Spleen (tissue), 13 donors: Measurements from ENCODE around the gene MOB3A. TPM values are rescaled to one million over a fixed set of nuclear protein-coding genes. Genes with fewer than 3 reads are reported as not detected.

Source experiments
- DNase-seq: peaks from one replicate; pipeline ENCODE4 v3.0.0-alpha.2; 2020
- H3K27ac ChIP-seq, 8 donors: fragments of 200-600 bp; sonication (generic) in 7 of 8; 1 replicate in 4 of 8; 2 replicates in 4 of 8; pipeline versions ENCODE4 v1.5.0 to v1.8.0; 2016 to 2021; ENCODE audit warnings: inconsistent platforms in 4 of 8, mild to moderate bottlenecking in 4 of 8, moderate library complexity in 1 of 8
- H3K27me3 ChIP-seq, 7 donors: fragments of 200-600 bp; sonication (generic) in 6 of 7; replicated peaks in 1 of 7; 1 replicate in 4 of 7; 2 replicates in 3 of 7; pipeline versions ENCODE4 v1.5.0 to v1.8.0; 2016 to 2021; ENCODE audit warnings: inconsistent platforms in 3 of 7, mild to moderate bottlenecking in 1 of 7
- H3K36me3 ChIP-seq, 6 donors: fragments of 200-600 bp; sonication (generic) in 5 of 6; 1 replicate in 4 of 6; 2 replicates in 2 of 6; pipeline versions ENCODE4 v1.5.0 to v1.8.0; 2016 to 2021; ENCODE audit warnings: inconsistent platforms in 2 of 6
- H3K4me1 ChIP-seq, 6 donors: fragments of 200-600 bp; sonication (generic) in 5 of 6; 1 replicate in 3 of 6; 2 replicates in 3 of 6; pipeline versions ENCODE4 v1.5.0 to v1.8.0; 2016 to 2021; ENCODE audit warnings: inconsistent platforms in 3 of 6
- H3K4me3 ChIP-seq, 8 donors: fragments of 200-600 bp; sonication (generic) in 7 of 8; 1 replicate in 4 of 8; 2 replicates in 4 of 8; pipeline versions ENCODE4 v1.5.0 to v1.8.0; 2016 to 2021; ENCODE audit warnings: inconsistent platforms in 4 of 8, mild to moderate bottlenecking in 4 of 8, moderate library complexity in 2 of 8
- H3K9me3 ChIP-seq, 8 donors: fragments of 200-600 bp; sonication (generic) in 7 of 8; 1 replicate in 4 of 8; 2 replicates in 4 of 8; pipeline versions ENCODE4 v1.5.0 to v1.8.0; 2016 to 2021; ENCODE audit warnings: inconsistent platforms in 4 of 8
- POLR2A ChIP-seq, 3 donors: fragments of 450-650 bp; IDR thresholded peaks; one replicate each; pipeline ENCODE4 v1.5.1; 2017; ENCODE audit warnings: antibody characterized with exemption in 3 of 3, mild to moderate bottlenecking in 1 of 3
- POLR2AphosphoS5 ChIP-seq, 3 donors: sonication (generic); formaldehyde crosslinking; IDR thresholded peaks; one replicate each; pipeline ENCODE4 v1.5.1; 2017; ENCODE audit warnings: antibody characterized with exemption in 3 of 3
- WGBS, 5 donors: extraction: QIAGEN DNeasy Blood & Tissue Kit in 3 of 5; methylation state at CpG; one replicate each; pipeline versions ENCODE4 v1.1.5 to v1.1.7; 2013 to 2018; 5-methylcytosine and 5-hydroxymethylcytosine counted together
- intact Hi-C: fragments of 100-400 bp; cut with DNase I; formaldehyde crosslinking; loops from one replicate; pipeline ENCODE4 v1.15.0; 2023; ENCODE audit warnings: low total_unique reads
- long read RNA-seq, 2 donors: transcript quantifications; one replicate each; lab custom pipeline, GENCODE V29; 2026
- polyA plus RNA-seq, 3 donors: library from polyadenylated mRNA; stranded (reverse); fragments of 200-250 nt; gene quantifications; one replicate each; pipeline ENCODE4 v1.2.1, GENCODE V29; 2013
- total RNA-seq, 7 donors: library from RNA; depleted of rRNA in 3 of 7; stranded (reverse); fragments of >200 nt in 3 of 7; fragmentation: NEBNext Ultra II Directional in 4 of 7; extraction: Animal tissue kit (Norgen Biotek cat#: 25700) in 4 of 7; gene quantifications; one replicate each; pipeline versions ENCODE4 v1.1.0 to v1.2.1, GENCODE V29; 2016 to 2021
- TF ChIP-seq, protein P1 (sequence below), 11 experiments: fragments of 200-600 bp in 7 of 11; fragments of 450-650 bp in 4 of 11; sonication (generic) in 4 of 11; IDR thresholded peaks in 8 of 11; conservative IDR thresholded peaks in 3 of 11; 1 replicate in 7 of 11; 2 replicates in 4 of 11; pipeline versions ENCODE4 v1.4.0 to v1.8.0; 2016 to 2021; ENCODE audit warnings: antibody characterized with exemption in 11 of 11, inconsistent platforms in 4 of 11, mild to moderate bottlenecking in 1 of 11
- donor health status: healthy with polysubstance abuse.
- donor health status: DM: no; HTN: no; CAD: no; lungs with moderate emphysema.
- donor health status: DM: no; HTN: no; CAD: no.
- donor health status: Bipolar disorder and iron deficiency.
- donor health status: healthy.
- donor health status: DM: no; HTN: no; CAD: no.
- donor health status: DM: yes; HTN: yes; CAD: no.

The MOB3A gene
- 100 to 1,000 TPM in 5 of 7 donors, 10 to 100 TPM in 2; 80.8 to 161 (median 124) TPM for total RNA-seq
- polyA plus RNA-seq, result 10 to 100 TPM; 24.2 to 48.7 (median 37.6) TPM
- long read RNA-seq, donor 1, transcript MOB3A-201 (5 exons, 3,391 nt), result major isoform, 6 of 7 reads
- long read RNA-seq, donor 1, partial matches to known transcripts, result 0 of 7 reads
- long read RNA-seq, donor 1, other reads (novel, unspliced or antisense), result 0 of 7 reads
- long read RNA-seq, donor 2, transcript MOB3A-201 (5 exons, 3,391 nt), result major isoform, 6 of 8 reads
- long read RNA-seq, donor 2, partial matches to known transcripts, result 0 of 8 reads
- long read RNA-seq, donor 2, other reads (novel, unspliced or antisense), result 0 of 8 reads

- H3K4me1 ChIP-seq, result peaks cover 33 to 63% (median 59%) of the 10 kb centered on the region in 6 donors
- intact Hi-C loops, result no loop called here
- peak within 1 kb of the TSS; percentile 78 to 90 (median 84) for H3K4me3 ChIP-seq
- peak within 1 kb of the TSS; percentile 83 to 98 (median 95) for H3K27ac ChIP-seq
- peak; percentile 92 to 96 (median 95) for TF ChIP-seq POLR2AphosphoS5 (IDR thresholded peaks at IDR 0.05)
- TF ChIP-seq, protein P1, sequence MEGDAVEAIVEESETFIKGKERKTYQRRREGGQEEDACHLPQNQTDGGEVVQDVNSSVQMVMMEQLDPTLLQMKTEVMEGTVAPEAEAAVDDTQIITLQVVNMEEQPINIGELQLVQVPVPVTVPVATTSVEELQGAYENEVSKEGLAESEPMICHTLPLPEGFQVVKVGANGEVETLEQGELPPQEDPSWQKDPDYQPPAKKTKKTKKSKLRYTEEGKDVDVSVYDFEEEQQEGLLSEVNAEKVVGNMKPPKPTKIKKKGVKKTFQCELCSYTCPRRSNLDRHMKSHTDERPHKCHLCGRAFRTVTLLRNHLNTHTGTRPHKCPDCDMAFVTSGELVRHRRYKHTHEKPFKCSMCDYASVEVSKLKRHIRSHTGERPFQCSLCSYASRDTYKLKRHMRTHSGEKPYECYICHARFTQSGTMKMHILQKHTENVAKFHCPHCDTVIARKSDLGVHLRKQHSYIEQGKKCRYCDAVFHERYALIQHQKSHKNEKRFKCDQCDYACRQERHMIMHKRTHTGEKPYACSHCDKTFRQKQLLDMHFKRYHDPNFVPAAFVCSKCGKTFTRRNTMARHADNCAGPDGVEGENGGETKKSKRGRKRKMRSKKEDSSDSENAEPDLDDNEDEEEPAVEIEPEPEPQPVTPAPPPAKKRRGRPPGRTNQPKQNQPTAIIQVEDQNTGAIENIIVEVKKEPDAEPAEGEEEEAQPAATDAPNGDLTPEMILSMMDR (IDR thresholded peaks at IDR 0.05 in 8 of 11, conservative IDR thresholded peaks at IDR 0.05 in 3 of 11), result peak; percentile 13 to 73 (median 59)
- peak; percentile 55 to 70 (median 69) for TF ChIP-seq POLR2A (IDR thresholded peaks at IDR 0.05)
- DNase-seq, result no peak
- H3K36me3 ChIP-seq, result peaks cover 0 to 48% (median 21%) of the 10 kb centered on the region in 6 donors
- no peaks in the 10 kb centered on the region for H3K27me3 ChIP-seq
- no peaks in the 10 kb centered on the region for H3K9me3 ChIP-seq
- 0 to 1% (median 1%) methylated on average over 15 to 56 of the region's 56 CpGs for WGBS, 5 donors
Observed at GRCh38 chr19:2096034-2096479, at the start of gene MOB3A. TSS of gene MOB3A (minus strand) at chr19:2096326. CDS start at chr19:2078560, 17,766 bp downstream.

DNA sequence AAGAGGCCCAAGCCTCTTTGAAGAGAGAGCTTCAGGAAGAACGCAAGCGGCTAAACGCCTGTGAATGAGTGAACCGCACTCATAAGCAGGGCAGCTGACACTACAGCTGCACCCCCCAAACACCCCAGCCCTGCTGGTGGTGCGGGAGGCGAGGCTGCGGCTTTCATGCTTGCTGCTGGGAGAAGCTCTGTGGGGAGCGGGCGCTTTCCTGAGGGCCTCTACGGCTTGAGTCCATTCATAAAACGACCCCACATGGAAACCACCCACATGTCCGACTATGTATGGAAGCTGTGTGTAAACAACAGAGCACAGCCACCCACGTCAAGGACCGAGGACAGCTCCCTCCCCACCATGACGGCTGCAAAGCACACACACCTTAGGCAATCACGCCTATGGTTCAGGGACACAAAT is 49.7 kb upstream of the MOB3A start:
- Histone ChIP-seq H3K27ac (no peak overlapping the region), H3K4me1 (peaks cover 19 to 95% (median 66%) of the 10 kb centered on the region in 6 donors), H3K36me3 (peaks cover 0 to 56% (median 3%) of the 10 kb centered on the region in 6 donors), H3K27me3 (no peaks in the 10 kb centered on the region), H3K9me3 (no peaks in the 10 kb centered on the region), H3K4me3 (no peak overlapping the region)
- DNase-seq, result no peak
- TF ChIP-seq POLR2AphosphoS5 (IDR thresholded peaks at IDR 0.05) (no peak), POLR2A (IDR thresholded peaks at IDR 0.05) (no peak)
- TF ChIP-seq, protein P1 (IDR thresholded peaks at IDR 0.05 in 8 of 11, conservative IDR thresholded peaks at IDR 0.05 in 3 of 11), result no peak
- 69 to 83% (median 77%) methylated on average over 12 to 16 of the region's 16 CpGs for WGBS, 5 donors
- intact Hi-C loops, result no loop called here

DNA sequence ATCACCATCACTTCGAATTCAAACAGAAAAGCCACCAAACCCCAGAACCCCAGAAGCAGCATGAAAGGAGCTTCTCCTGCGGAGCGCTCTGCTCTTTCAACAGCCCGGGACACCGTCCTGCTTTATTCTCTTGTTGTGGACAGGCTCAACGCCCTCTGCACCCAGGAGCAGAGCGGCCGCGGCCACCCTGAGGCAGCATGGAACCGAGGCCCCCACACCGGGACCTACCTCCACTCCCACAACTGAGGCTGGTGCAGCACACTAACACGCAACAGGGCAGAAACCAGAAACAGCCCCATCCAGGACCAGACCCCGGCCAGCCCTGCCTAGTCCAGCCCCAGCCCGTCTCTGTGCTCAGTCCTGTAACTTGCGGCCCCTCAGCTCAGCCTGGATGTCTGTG is 48.1 kb upstream of the MOB3A start:
- H3K4me1 ChIP-seq, result peaks cover 9 to 94% (median 49%) of the 10 kb centered on the region in 6 donors
- TF ChIP-seq, protein P1 (IDR thresholded peaks at IDR 0.05 in 8 of 11, conservative IDR thresholded peaks at IDR 0.05 in 3 of 11), result no peak
- TF ChIP-seq POLR2A (IDR thresholded peaks at IDR 0.05) (no peak), POLR2AphosphoS5 (IDR thresholded peaks at IDR 0.05) (peak in 1 of 3 donors; percentile 10)
- no peak overlapping the region for H3K27ac ChIP-seq
- H3K36me3 ChIP-seq, result peaks cover 0 to 66% (median 8%) of the 10 kb centered on the region in 6 donors
- intact Hi-C loops, result no loop called here
- no peak overlapping the region for H3K4me3 ChIP-seq
- 93 to 95% (median 95%) methylated on average over 14 to 15 of the region's 15 CpGs for WGBS, 5 donors
- H3K27me3 ChIP-seq, result no peaks in the 10 kb centered on the region
- no peak for DNase-seq
- H3K9me3 ChIP-seq, result no peaks in the 10 kb centered on the region

GRCh38 chr19:2142173-2142829 is 46.2 kb upstream of the MOB3A start:
- peaks cover 0 to 81% (median 23%) of the 10 kb centered on the region in 6 donors for H3K36me3 ChIP-seq
- 90 to 96% (median 95%) methylated on average over 15 of the region's 15 CpGs for WGBS, 5 donors
- no peaks in the 10 kb centered on the region for H3K9me3 ChIP-seq
- TF ChIP-seq POLR2AphosphoS5 (IDR thresholded peaks at IDR 0.05) (peak in 1 of 3 donors; percentile 21), POLR2A (IDR thresholded peaks at IDR 0.05) (no peak)
- TF ChIP-seq, protein P1 (IDR thresholded peaks at IDR 0.05 in 8 of 11, conservative IDR thresholded peaks at IDR 0.05 in 3 of 11), result no peak
- no peak for DNase-seq
- H3K4me1 ChIP-seq, result peaks cover 5 to 75% (median 31%) of the 10 kb centered on the region in 6 donors
- no peak overlapping the region for H3K4me3 ChIP-seq
- H3K27ac ChIP-seq, result no peak overlapping the region
- intact Hi-C loops, result no loop called here
- no peaks in the 10 kb centered on the region for H3K27me3 ChIP-seq
